HG02870 (cell line): Measurements from ENCODE around the gene ZFAND2B.
"Not testable (repeated sequence)": the region's sequence is repeated elsewhere in the genome, so short reads cannot be mapped to it uniquely, and the experiment has no call there.

Experiments used
- ATAC-seq: cut with Tn5 transposase; IDR thresholded peaks from one replicate; pipeline ENCODE4 v1.9.1; 2021; ENCODE audit warnings: mild to moderate bottlenecking, moderate library complexity; ENCODE audit not compliant: unreplicated experiment

The ZFAND2B gene

GRCh38 chr2:219250049-219250781, 43.6 kb downstream of the ZFAND2B start:
- ATAC-seq, result no peak

GRCh38 chr2:219251656-219252055, 45.1 kb downstream of the ZFAND2B start:
- no peak for ATAC-seq

DNA sequence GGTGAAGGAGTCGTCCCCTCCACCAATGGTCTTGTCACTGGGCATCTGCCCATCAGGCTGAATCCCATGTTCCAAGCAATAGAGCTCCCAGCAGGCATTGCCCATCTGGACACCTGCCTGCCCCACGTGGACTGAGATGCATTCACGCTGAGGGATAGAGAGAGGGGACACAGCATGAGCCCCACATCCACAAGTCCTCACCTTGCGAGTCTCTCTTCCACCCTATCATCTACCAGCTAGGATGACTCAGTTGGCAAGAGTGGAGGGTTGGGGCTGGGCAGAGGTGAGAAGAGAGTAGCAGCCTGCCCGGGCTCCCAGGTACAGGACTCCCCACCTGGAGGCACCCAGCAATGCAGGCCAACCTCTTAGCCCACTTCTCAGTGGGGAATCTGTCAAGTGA, 45.5 kb downstream of the ZFAND2B start:
- ATAC-seq, result no peak

- no peak for ATAC-seq
Observed at GRCh38 chr2:219252570-219252899, 46.0 kb downstream of the ZFAND2B start.

GRCh38 chr2:219252900-219253752, 46.5 kb downstream of the ZFAND2B start, which contains the start of gene TUBA4B:
TUBA4B (plus strand) TSS chr2:219253243; CDS start chr2:219253408, 165 bp downstream.
- ATAC-seq, result peak; percentile 20

DNA sequence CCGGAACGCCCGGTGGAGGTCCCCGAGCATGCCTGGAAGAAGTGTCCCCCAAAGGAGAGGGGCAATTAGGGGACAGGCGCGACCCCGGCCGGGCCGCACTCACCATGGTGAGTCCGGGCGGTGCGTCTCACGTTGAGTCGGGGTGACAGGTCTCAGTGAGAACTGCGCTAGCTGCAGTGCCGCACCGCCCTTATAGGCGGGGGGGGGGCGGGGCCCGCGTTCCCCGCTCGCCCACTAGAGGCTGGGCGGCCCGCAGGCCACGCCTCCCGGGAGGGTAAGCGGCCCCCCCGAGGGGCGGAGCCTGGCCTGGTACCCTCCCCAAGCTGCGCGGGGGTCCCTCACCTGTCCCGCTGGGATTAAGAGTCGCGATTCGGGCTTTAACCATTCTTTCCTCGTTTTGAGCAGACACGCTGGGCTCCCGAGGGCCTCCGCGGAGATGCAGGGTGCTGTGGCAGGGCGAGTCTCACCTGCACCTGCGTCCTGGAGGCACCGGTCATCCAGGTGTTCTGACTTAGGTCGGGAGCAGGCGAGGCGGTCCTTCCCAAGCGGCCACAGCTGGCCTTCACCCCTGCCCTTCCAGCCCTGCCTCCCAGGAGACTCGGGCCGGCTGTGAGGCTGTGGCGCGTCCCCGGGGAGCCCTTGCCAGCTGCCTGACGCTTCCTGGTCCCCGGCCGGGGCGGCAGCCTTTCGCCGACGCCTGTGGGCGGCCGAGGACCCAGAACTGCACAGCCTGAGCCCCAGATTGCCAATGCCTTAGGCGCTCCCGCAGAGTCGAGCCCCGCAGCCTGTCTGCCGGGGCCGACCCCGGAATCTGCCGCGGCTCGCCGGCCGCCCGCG, 47.4 kb downstream of the ZFAND2B start, which contains the start of gene TUBA4A:
TSS of gene TUBA4A (minus strand) at position 166 of the 837 bp plus-strand sequence. CDS start at position 106, 60 bp downstream.
- ATAC-seq, result peak; percentile 60

- ATAC-seq, result peak; percentile 23
Observed at GRCh38 chr2:219254590-219255201, 48.1 kb downstream of the ZFAND2B start.

GRCh38 chr2:219258942-219259341, 52.4 kb downstream of the ZFAND2B start:
- ATAC-seq, result not testable (repeated sequence)
